Measurements from ENCODE around the gene PHACTR3.

DNA sequence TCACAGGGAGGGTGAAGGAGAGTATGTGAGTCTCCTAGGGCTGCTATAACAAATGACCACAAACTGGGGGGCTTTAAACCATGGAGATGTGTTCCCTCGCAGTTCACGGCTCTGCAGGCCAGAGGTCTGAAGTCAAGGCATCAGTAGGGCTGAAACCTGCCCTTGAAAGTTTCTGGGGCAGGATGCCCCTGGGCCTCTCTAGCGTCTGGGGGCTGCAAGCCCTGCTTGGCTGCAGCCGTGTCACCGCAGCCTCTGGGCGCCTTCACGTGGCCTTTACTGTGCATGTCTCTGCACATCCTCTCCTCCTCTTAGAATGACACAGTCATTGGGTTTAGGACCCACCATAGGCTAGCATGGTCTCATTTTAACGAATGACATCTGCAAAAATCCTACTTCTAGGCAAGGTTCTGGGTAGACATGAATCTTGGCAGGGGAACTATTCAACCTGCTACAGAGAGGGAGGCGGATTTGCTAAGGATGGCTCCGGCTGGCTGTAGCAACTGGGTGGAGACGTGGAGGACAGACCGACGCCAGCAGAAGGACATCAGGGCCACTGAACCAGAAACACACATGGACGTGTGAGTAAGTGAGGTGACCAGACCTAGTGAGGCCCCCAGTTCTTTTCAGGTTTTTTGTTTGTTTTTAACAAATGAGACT, 58.6 kb downstream of the PHACTR3 start:
- TF ChIP-seq RNF2 (IDR thresholded peaks at IDR 0.05; ENCODE audit: borderline replicate concordance, low read depth) (no peak), HDAC2 (IDR thresholded peaks at IDR 0.05) (no peak), POLR2A (IDR thresholded peaks at IDR 0.05; ENCODE audit: low read length) (no peak), SREBF2 (IDR thresholded peaks at IDR 0.05) (no peak), BHLHE40 (IDR thresholded peaks at IDR 0.05; ENCODE audit: low read depth, low read length) (no peak), KDM1A (IDR thresholded peaks at IDR 0.05; ENCODE audit: low read depth) (no peak), KDM5A (IDR thresholded peaks at IDR 0.05) (no peak), SMC3 (IDR thresholded peaks at IDR 0.05) (no peak), HOXA7 (CRISPR knock-in tag; IDR thresholded peaks at IDR 0.05) (no peak), RCOR1 (IDR thresholded peaks at IDR 0.05; ENCODE audit: low read depth, low read length) (no peak), MAFK (IDR thresholded peaks at IDR 0.05; ENCODE audit: partially characterized antibody) (no peak)
- TF ChIP-seq, protein P1, sequence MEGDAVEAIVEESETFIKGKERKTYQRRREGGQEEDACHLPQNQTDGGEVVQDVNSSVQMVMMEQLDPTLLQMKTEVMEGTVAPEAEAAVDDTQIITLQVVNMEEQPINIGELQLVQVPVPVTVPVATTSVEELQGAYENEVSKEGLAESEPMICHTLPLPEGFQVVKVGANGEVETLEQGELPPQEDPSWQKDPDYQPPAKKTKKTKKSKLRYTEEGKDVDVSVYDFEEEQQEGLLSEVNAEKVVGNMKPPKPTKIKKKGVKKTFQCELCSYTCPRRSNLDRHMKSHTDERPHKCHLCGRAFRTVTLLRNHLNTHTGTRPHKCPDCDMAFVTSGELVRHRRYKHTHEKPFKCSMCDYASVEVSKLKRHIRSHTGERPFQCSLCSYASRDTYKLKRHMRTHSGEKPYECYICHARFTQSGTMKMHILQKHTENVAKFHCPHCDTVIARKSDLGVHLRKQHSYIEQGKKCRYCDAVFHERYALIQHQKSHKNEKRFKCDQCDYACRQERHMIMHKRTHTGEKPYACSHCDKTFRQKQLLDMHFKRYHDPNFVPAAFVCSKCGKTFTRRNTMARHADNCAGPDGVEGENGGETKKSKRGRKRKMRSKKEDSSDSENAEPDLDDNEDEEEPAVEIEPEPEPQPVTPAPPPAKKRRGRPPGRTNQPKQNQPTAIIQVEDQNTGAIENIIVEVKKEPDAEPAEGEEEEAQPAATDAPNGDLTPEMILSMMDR (IDR thresholded peaks at IDR 0.05) = no peak
- TF ChIP-seq, protein P2, sequence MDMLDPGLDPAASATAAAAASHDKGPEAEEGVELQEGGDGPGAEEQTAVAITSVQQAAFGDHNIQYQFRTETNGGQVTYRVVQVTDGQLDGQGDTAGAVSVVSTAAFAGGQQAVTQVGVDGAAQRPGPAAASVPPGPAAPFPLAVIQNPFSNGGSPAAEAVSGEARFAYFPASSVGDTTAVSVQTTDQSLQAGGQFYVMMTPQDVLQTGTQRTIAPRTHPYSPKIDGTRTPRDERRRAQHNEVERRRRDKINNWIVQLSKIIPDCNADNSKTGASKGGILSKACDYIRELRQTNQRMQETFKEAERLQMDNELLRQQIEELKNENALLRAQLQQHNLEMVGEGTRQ (IDR thresholded peaks at IDR 0.05) = no peak
- TF ChIP-seq, protein P3, sequence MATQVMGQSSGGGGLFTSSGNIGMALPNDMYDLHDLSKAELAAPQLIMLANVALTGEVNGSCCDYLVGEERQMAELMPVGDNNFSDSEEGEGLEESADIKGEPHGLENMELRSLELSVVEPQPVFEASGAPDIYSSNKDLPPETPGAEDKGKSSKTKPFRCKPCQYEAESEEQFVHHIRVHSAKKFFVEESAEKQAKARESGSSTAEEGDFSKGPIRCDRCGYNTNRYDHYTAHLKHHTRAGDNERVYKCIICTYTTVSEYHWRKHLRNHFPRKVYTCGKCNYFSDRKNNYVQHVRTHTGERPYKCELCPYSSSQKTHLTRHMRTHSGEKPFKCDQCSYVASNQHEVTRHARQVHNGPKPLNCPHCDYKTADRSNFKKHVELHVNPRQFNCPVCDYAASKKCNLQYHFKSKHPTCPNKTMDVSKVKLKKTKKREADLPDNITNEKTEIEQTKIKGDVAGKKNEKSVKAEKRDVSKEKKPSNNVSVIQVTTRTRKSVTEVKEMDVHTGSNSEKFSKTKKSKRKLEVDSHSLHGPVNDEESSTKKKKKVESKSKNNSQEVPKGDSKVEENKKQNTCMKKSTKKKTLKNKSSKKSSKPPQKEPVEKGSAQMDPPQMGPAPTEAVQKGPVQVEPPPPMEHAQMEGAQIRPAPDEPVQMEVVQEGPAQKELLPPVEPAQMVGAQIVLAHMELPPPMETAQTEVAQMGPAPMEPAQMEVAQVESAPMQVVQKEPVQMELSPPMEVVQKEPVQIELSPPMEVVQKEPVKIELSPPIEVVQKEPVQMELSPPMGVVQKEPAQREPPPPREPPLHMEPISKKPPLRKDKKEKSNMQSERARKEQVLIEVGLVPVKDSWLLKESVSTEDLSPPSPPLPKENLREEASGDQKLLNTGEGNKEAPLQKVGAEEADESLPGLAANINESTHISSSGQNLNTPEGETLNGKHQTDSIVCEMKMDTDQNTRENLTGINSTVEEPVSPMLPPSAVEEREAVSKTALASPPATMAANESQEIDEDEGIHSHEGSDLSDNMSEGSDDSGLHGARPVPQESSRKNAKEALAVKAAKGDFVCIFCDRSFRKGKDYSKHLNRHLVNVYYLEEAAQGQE (IDR thresholded peaks at IDR 0.05) = no peak

Data from A549 (cell line).